Breast epithelium (tissue), 4 donors: ENCODE data around the gene NSFL1C. TPM values are rescaled to one million over a fixed set of nuclear protein-coding genes. Genes with fewer than 3 reads are reported as not detected.

ENCODE experiments used
- DNase-seq, 2 donors: peaks; one replicate each; pipeline ENCODE4 v3.0.0-alpha.2; 2019; ENCODE audit warnings: low spot score in 2 of 2
- H3K27ac ChIP-seq, 2 donors: fragments of 200-600 bp; sonication (generic) in 1 of 2; one replicate each; pipeline ENCODE4 v1.5.1; 2016 to 2019; ENCODE audit warnings: mild to moderate bottlenecking in 1 of 2
- H3K27me3 ChIP-seq, 2 donors: fragments of 200-600 bp; sonication (generic) in 1 of 2; one replicate each; pipeline versions ENCODE4 v1.5.1 to v1.6.0; 2017 to 2019; ENCODE audit warnings: control low read depth in 1 of 2, mild to moderate bottlenecking in 1 of 2
- H3K36me3 ChIP-seq: fragments of 200-600 bp; one replicate; pipeline ENCODE4 v1.5.1; 2019
- H3K4me1 ChIP-seq, 2 donors: fragments of 200-600 bp; sonication (generic); one replicate each; pipeline ENCODE4 v1.5.1; 2016 to 2019; ENCODE audit warnings: control low read depth in 1 of 2
- H3K4me3 ChIP-seq, 3 donors: fragments of 200-600 bp; sonication (generic); 1 replicate in 2 of 3; 2 replicates in 1 of 3; pipeline ENCODE4 v1.5.1; 2016 to 2019; ENCODE audit warnings: mild to moderate bottlenecking in 3 of 3, moderate library complexity in 2 of 3
- H3K9me3 ChIP-seq, 2 donors: fragments of 200-600 bp; sonication (generic) in 1 of 2; one replicate each; pipeline ENCODE4 v1.5.1; 2016 to 2019; ENCODE audit warnings: control low read depth in 1 of 2
- CTCF ChIP-seq, 3 donors: fragments of 450-650 bp; IDR thresholded peaks; one replicate each; pipeline ENCODE4 v1.5.1; 2016 to 2017; ENCODE audit warnings: antibody characterized with exemption in 3 of 3, mild to moderate bottlenecking in 3 of 3, moderate library complexity in 3 of 3
- POLR2A ChIP-seq: fragments of 450-650 bp; IDR thresholded peaks from one replicate; pipeline ENCODE4 v1.6.1; 2016; ENCODE audit warnings: antibody characterized with exemption, mild to moderate bottlenecking, moderate library complexity
- POLR2AphosphoS5 ChIP-seq, 3 donors: sonication (generic); formaldehyde crosslinking; IDR thresholded peaks; one replicate each; pipeline ENCODE4 v1.6.1; 2017; ENCODE audit warnings: antibody characterized with exemption in 3 of 3
- intact Hi-C: fragments of 100-400 bp; cut with DNase I; formaldehyde crosslinking; loops from one replicate; pipeline ENCODE4 v1.15.1; 2023; ENCODE audit warnings: low total_unique reads
- total RNA-seq, 3 donors: library from RNA; depleted of rRNA; stranded (reverse); fragments of >200 nt; gene quantifications; one replicate each; pipeline ENCODE4 v1.1.0, GENCODE V29; 2016

NSFL1C gene
- 10 to 100 TPM; 36.7 to 67.5 (median 49.5) TPM for total RNA-seq

GRCh38 chr20:1466211-1467081 is at the start of gene NSFL1C:
TSS of gene NSFL1C (minus strand) at chr20:1466849. CDS start at chr20:1466824, 25 bp downstream.
- peak; percentile 73 to 82 (median 79) for TF ChIP-seq POLR2AphosphoS5 (IDR thresholded peaks at IDR 0.05)
- TF ChIP-seq POLR2A: no peak
- TF ChIP-seq CTCF (IDR thresholded peaks at IDR 0.05): peak; percentile 48 to 97 (median 56)
- intact Hi-C loops: no loop called here
- Histone ChIP-seq H3K4me1 (peaks cover 9 to 11% of the 10 kb centered on the region in 2 donors), H3K27ac (peak within 1 kb of the TSS; percentile 85), H3K4me3 (peak within 1 kb of the TSS; percentile 91 to 98 (median 97)), H3K9me3 (no peaks in the 10 kb centered on the region), H3K27me3 (no peaks in the 10 kb centered on the region), H3K36me3 (no peaks in the 10 kb centered on the region)
- DNase-seq: peak; percentile 89 to 95

- H3K4me1 ChIP-seq: no peaks in the 10 kb centered on the region
- no peak for TF ChIP-seq CTCF (IDR thresholded peaks at IDR 0.05)
- TF ChIP-seq POLR2AphosphoS5 (IDR thresholded peaks at IDR 0.05): no peak
- no peak for TF ChIP-seq POLR2A
- intact Hi-C loops: no loop called here
Measured at GRCh38 chr20:1513801-1514200, 47.2 kb upstream of the NSFL1C start.

GRCh38 chr20:1509237-1509636 is 42.6 kb upstream of the NSFL1C start:
- H3K9me3 ChIP-seq: no peaks in the 10 kb centered on the region
- H3K36me3 ChIP-seq: no peaks in the 10 kb centered on the region
- intact Hi-C loops: no loop called here
- TF ChIP-seq POLR2A (no peak), POLR2AphosphoS5 (IDR thresholded peaks at IDR 0.05) (no peak), CTCF (IDR thresholded peaks at IDR 0.05) (no peak)
- H3K4me3 ChIP-seq: no peak overlapping the region
- no peak overlapping the region for H3K27ac ChIP-seq
- H3K27me3 ChIP-seq: peaks cover 0 to 5% of the 10 kb centered on the region in 2 donors
- H3K4me1 ChIP-seq: no peaks in the 10 kb centered on the region
- DNase-seq: no peak

More at GRCh38 chr20:1513801-1514200, 47.2 kb upstream of the NSFL1C start:
- peaks cover 0 to 13% of the 10 kb centered on the region in 2 donors for H3K27me3 ChIP-seq
- H3K27ac ChIP-seq: no peak overlapping the region
- H3K4me3 ChIP-seq: no peak overlapping the region
- H3K9me3 ChIP-seq: no peaks in the 10 kb centered on the region
- DNase-seq: no peak
- H3K36me3 ChIP-seq: no peaks in the 10 kb centered on the region

GRCh38 chr20:1508574-1508973 is 41.9 kb upstream of the NSFL1C start:
- Histone ChIP-seq H3K36me3 (no peaks in the 10 kb centered on the region), H3K27ac (no peak overlapping the region), H3K27me3 (peaks cover 0 to 5% of the 10 kb centered on the region in 2 donors), H3K4me1 (no peaks in the 10 kb centered on the region), H3K4me3 (no peak overlapping the region), H3K9me3 (no peaks in the 10 kb centered on the region)
- intact Hi-C loops: no loop called here
- DNase-seq: no peak
- TF ChIP-seq POLR2A (no peak), CTCF (IDR thresholded peaks at IDR 0.05) (no peak), POLR2AphosphoS5 (IDR thresholded peaks at IDR 0.05) (no peak)

GRCh38 chr20:1507276-1507675 is 40.6 kb upstream of the NSFL1C start:
- intact Hi-C loops: no loop called here
- TF ChIP-seq CTCF (IDR thresholded peaks at IDR 0.05) (no peak), POLR2A (no peak), POLR2AphosphoS5 (IDR thresholded peaks at IDR 0.05) (no peak)
- no peak for DNase-seq
- H3K36me3 ChIP-seq: no peaks in the 10 kb centered on the region
- H3K4me3 ChIP-seq: no peak overlapping the region
- no peak overlapping the region for H3K27ac ChIP-seq
- H3K9me3 ChIP-seq: no peaks in the 10 kb centered on the region
- H3K27me3 ChIP-seq: peaks cover 0 to 5% of the 10 kb centered on the region in 2 donors
- H3K4me1 ChIP-seq: no peaks in the 10 kb centered on the region
